ENCODE data around the gene SMC1B.

Gene SMC1B

GRCh38 chr22:45322873-45323525, 90.4 kb downstream of the SMC1B start:
- DNase-seq (ENCODE audit: low spot score) (no peak), FAIRE-seq (peak; percentile 23)

GRCh38 chr22:45321827-45322226, 91.6 kb downstream of the SMC1B start:
- DNase-seq (ENCODE audit: low spot score) (no peak), FAIRE-seq (no peak)

GRCh38 chr22:45320357-45320976, 92.9 kb downstream of the SMC1B start:
- DNase-seq (ENCODE audit: low spot score): no peak
- no peak for FAIRE-seq

GRCh38 chr22:45319324-45319685, 94.1 kb downstream of the SMC1B start:
- no peak for FAIRE-seq
- no peak for DNase-seq (ENCODE audit: low spot score)

GRCh38 chr22:45318558-45319323, 94.7 kb downstream of the SMC1B start:
- DNase-seq (ENCODE audit: low spot score): no peak
- no peak for FAIRE-seq

GRCh38 chr22:45318168-45318557, 95.2 kb downstream of the SMC1B start:
- FAIRE-seq: no peak
- DNase-seq (ENCODE audit: low spot score): peak; percentile 70

- FAIRE-seq: no peak
- peak; percentile 47 for DNase-seq (ENCODE audit: low spot score)
Observed at GRCh38 chr22:45317551-45318167, 95.7 kb downstream of the SMC1B start.

- DNase-seq (ENCODE audit: low spot score) (no peak), FAIRE-seq (no peak)
Observed at GRCh38 chr22:45316796-45317526, 96.4 kb downstream of the SMC1B start.

- no peak for FAIRE-seq
- DNase-seq (ENCODE audit: low spot score): no peak
Observed at GRCh38 chr22:45314786-45315185, 98.6 kb downstream of the SMC1B start.

- no peak for FAIRE-seq
- no peak for DNase-seq (ENCODE audit: low spot score)
Observed at GRCh38 chr22:45314054-45314721, 99.2 kb downstream of the SMC1B start.

GRCh38 chr22:45312856-45313255, 100.5 kb downstream of the SMC1B start:
- DNase-seq (ENCODE audit: low spot score): no peak

GRCh38 chr22:45312415-45312814, 101.0 kb downstream of the SMC1B start:
- DNase-seq (ENCODE audit: low spot score) (no peak), FAIRE-seq (no peak)

More at GRCh38 chr22:45312856-45313255, 100.5 kb downstream of the SMC1B start:
- FAIRE-seq: no peak

GRCh38 chr22:45310977-45311531, 102.3 kb downstream of the SMC1B start:
- FAIRE-seq: no peak

GRCh38 chr22:45310331-45310976, 102.9 kb downstream of the SMC1B start:
- FAIRE-seq: no peak
- no peak for DNase-seq (ENCODE audit: low spot score)

More at GRCh38 chr22:45310977-45311531, 102.3 kb downstream of the SMC1B start:
- DNase-seq (ENCODE audit: low spot score): no peak

GRCh38 chr22:45309422-45310227, 103.8 kb downstream of the SMC1B start, which contains the start of gene FAM118A:
Gene FAM118A, plus strand, starts transcription at chr22:45309934. Its CDS starts 12,446 bp downstream, at chr22:45322380.
- FAIRE-seq: peak; percentile 91

GRCh38 chr22:45308957-45309421, 104.4 kb downstream of the SMC1B start:
- no peak for DNase-seq (ENCODE audit: low spot score)
- FAIRE-seq: no peak

More at GRCh38 chr22:45309422-45310227, 103.8 kb downstream of the SMC1B start, which contains the start of gene FAM118A:
- peak; percentile 98 for DNase-seq (ENCODE audit: low spot score)

- FAIRE-seq (no peak), DNase-seq (ENCODE audit: low spot score) (no peak)
Observed at GRCh38 chr22:45308391-45308956, 104.9 kb downstream of the SMC1B start.

- FAIRE-seq: no peak
Observed at GRCh38 chr22:45306139-45306538, 107.3 kb downstream of the SMC1B start.

More at GRCh38 chr22:45306139-45306538, 107.3 kb downstream of the SMC1B start:
- no peak for DNase-seq (ENCODE audit: low spot score)
